CD4-positive, alpha-beta T cell (primary cell): ENCODE measurements around the gene ATM. TPM values are rescaled to one million over a fixed set of nuclear protein-coding genes. Genes with fewer than 3 reads are reported as not detected.

ENCODE experiments used
- ATAC-seq: fragments of 200-7000 bp; cut with Tn5 transposase; one replicate; pipeline ENCODE4 v1.10.0; 2022; ENCODE audit warnings: mild to moderate bottlenecking; ENCODE audit not compliant: poor library complexity
- CTCF ChIA-PET: fragments of 350-600 bp; sonication (Branson Sonifier 250); formaldehyde crosslinking; loops from one replicate; lab custom pipeline; 2021; ENCODE audit warnings: antibody characterized with exemption, inconsistent platforms; lab: Charles Lee
- POLR2A ChIA-PET: fragments of 350-600 bp; sonication (Branson Sonifier 250); formaldehyde crosslinking; loops from one replicate; lab custom pipeline; 2021; ENCODE audit warnings: antibody characterized with exemption, inconsistent platforms; lab: Charles Lee
- DNase-seq, 14 experiments: peaks; one replicate each; pipeline ENCODE4 v3.0.0-alpha.2; 2013 to 2020; ENCODE audit warnings: mixed read lengths in 2 of 14
- H3K27ac ChIP-seq, 2 donors: one replicate each; pipeline versions ENCODE4 v1.5.1 to v1.7.0; 2013; ENCODE audit warnings: low read length in 2 of 2, low read depth in 1 of 2, mild to moderate bottlenecking in 1 of 2
- H3K27me3 ChIP-seq, 2 experiments: 1 replicate in 1 of 2; 2 replicates in 1 of 2; pipeline versions ENCODE4 v1.6.1 to v1.7.0; 2013; ENCODE audit warnings: low read length in 2 of 2, control low read depth in 1 of 2, mild to moderate bottlenecking in 1 of 2, moderate library complexity in 1 of 2; ENCODE audit not compliant: insufficient read depth in 2 of 2, control insufficient read depth in 1 of 2
- H3K36me3 ChIP-seq: one replicate; pipeline ENCODE4 v1.6.1; 2013; ENCODE audit warnings: low read length, control low read depth; ENCODE audit not compliant: insufficient read depth
- H3K4me1 ChIP-seq: one replicate; pipeline ENCODE4 v1.6.1; 2013; ENCODE audit warnings: low read length, control low read depth; ENCODE audit not compliant: insufficient read depth
- H3K4me3 ChIP-seq: one replicate; pipeline ENCODE4 v1.5.1; 2013; ENCODE audit warnings: mild to moderate bottlenecking, low read length, moderate library complexity
- H3K9me3 ChIP-seq, 2 experiments: 1 replicate in 1 of 2; 2 replicates in 1 of 2; pipeline versions ENCODE4 v1.6.1 to v1.7.0; 2013; ENCODE audit warnings: low read length in 2 of 2, mild to moderate bottlenecking in 2 of 2, control low read depth in 1 of 2, moderate library complexity in 1 of 2; ENCODE audit not compliant: control insufficient read depth in 1 of 2, insufficient read depth in 1 of 2
- H3K27ac Mint-ChIP-seq: one replicate; pipeline ENCODE4 v1.8.0; 2020; ENCODE audit warnings: mixed read lengths
- H3K27me3 Mint-ChIP-seq: one replicate; pipeline ENCODE4 v1.8.0; 2021; ENCODE audit warnings: mixed read lengths
- H3K36me3 Mint-ChIP-seq: one replicate; pipeline ENCODE4 v1.8.0; 2021; ENCODE audit warnings: low read depth, mixed read lengths
- H3K4me1 Mint-ChIP-seq: one replicate; pipeline ENCODE4 v1.8.0; 2021; ENCODE audit warnings: low read depth, mixed read lengths
- H3K4me3 Mint-ChIP-seq: one replicate; pipeline ENCODE4 v1.8.0; 2020; ENCODE audit warnings: mild to moderate bottlenecking, mixed read lengths
- H3K9me3 Mint-ChIP-seq: one replicate; pipeline ENCODE4 v1.8.0; 2020; ENCODE audit warnings: mixed read lengths
- intact Hi-C, 2 experiments: fragments of 100-400 bp; cut with DNase I in 1 of 2; cut with micrococcal nuclease in 1 of 2; formaldehyde crosslinking; loops; one replicate each; pipeline versions ENCODE4 v1.15.1 to v1.9.0; 2023 to 2025; cut with DNase I, micrococcal nuclease
- total RNA-seq, 174 experiments: library from RNA in 2 of 174; stranded (reverse) in 2 of 174; gene quantifications; one replicate each; pipeline ENCODE4 v1.2.3 and lab custom pipeline; 2021 to 2026
- TF ChIP-seq, protein P1 (sequence below): fragments of 200-600 bp; IDR thresholded peaks from one replicate; pipeline ENCODE4 v1.8.0; 2022; ENCODE audit warnings: antibody characterized with exemption, mild to moderate bottlenecking

ATM gene
- total RNA-seq, 2 experiments from 2014 or later, result 307 to 329 TPM

DNA sequence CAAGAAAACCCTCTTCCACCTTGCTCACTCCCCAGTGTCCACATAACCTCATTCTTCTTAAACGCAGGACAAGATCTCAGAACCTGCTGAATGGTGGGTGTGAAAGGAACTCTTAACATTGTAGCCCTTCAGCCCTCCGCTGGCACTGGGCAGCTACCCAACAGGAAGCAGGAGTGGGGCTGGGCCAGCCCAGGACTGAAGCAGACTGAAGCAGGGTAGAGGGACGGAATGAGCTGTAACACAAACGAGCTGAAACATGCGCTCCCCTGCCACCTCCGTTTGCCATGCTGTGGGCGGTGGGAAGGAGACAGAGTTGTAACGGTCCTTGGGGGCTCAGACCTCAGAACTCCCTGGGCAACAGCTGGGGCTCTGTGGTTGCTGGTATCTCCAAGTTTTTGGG is 24.0 kb upstream of the ATM start:
- Histone ChIP-seq H3K27me3 (no peaks in the 10 kb centered on the region), H3K36me3 (peaks cover 72% of the 10 kb centered on the region), H3K27ac (no peak overlapping the region), H3K9me3 (no peaks in the 10 kb centered on the region), H3K4me1 (peaks cover 51% of the 10 kb centered on the region), H3K4me3 (no peak overlapping the region)
- ChIA-PET CTCF (no interaction called here), POLR2A (interaction anchor here (0.7 to 1.3 kb wide), 2 partner anchors 23 to 51 kb away, joined by 3 read pairs; partner anchors contain the start of gene NPAT)
- H3K27me3 Mint-ChIP-seq, result no peaks in the 10 kb centered on the region
- ATAC-seq, result no peak
- no peak overlapping the region for H3K4me3 Mint-ChIP-seq
- TF ChIP-seq, protein P1, sequence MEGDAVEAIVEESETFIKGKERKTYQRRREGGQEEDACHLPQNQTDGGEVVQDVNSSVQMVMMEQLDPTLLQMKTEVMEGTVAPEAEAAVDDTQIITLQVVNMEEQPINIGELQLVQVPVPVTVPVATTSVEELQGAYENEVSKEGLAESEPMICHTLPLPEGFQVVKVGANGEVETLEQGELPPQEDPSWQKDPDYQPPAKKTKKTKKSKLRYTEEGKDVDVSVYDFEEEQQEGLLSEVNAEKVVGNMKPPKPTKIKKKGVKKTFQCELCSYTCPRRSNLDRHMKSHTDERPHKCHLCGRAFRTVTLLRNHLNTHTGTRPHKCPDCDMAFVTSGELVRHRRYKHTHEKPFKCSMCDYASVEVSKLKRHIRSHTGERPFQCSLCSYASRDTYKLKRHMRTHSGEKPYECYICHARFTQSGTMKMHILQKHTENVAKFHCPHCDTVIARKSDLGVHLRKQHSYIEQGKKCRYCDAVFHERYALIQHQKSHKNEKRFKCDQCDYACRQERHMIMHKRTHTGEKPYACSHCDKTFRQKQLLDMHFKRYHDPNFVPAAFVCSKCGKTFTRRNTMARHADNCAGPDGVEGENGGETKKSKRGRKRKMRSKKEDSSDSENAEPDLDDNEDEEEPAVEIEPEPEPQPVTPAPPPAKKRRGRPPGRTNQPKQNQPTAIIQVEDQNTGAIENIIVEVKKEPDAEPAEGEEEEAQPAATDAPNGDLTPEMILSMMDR, result no peak
- peaks cover 86% of the 10 kb centered on the region for H3K4me1 Mint-ChIP-seq
- intact Hi-C loops, result loop anchor here in 1 of 2 experiments (2.0 kb wide), 1 partner anchor 20 kb away; no protein-coding TSS in a partner anchor
- H3K36me3 Mint-ChIP-seq, result peaks cover 92% of the 10 kb centered on the region
- peak in 1 of 14 experiments; percentile 11 for DNase-seq
- peak overlapping the region; percentile 57 for H3K27ac Mint-ChIP-seq
- H3K9me3 Mint-ChIP-seq, result no peaks in the 10 kb centered on the region

DNA sequence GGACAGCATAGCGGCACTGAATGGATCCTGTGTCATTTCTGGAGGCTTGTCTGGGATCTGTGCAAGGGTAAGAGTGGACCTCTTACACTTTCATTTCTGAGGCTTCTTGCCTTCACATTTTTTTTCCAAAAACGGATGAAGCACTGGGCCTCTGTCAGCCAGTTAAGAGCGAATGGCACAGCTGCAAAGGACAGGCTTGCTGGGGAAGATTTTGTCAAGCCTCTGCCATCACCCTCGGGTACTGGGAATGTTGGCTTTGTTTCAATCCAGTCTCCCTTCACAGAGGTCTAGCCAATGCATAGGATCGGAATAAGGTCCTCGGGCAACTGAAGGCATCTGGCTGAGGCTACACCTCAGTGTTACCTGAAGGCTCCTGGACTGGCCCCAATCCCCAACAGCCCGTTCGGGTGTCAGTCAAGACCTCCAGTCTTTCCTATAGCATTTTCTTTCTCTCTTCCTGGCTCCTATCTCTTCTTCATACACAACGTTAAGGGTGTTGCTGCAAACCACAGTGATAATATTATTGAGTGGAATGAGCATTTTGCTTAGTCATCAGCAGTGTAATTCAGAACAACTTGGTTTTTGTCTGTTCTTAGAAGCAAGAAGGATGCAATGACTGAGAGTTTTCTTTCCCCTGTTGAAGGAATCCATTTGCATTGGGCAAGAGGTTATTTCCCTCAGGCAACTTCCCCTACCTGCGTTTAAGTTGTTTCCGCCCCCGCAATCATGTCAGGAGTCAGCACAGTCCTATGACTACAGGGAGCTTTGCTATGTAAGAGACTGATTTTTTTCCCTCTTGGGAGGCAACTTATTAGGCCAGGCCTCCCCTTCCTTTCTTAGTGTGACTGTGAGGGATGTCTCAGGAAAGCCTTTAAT is 23.2 kb upstream of the ATM start:
- Histone ChIP-seq H3K27me3 (no peaks in the 10 kb centered on the region), H3K27ac (no peak overlapping the region), H3K4me3 (no peak overlapping the region), H3K36me3 (peaks cover 73% of the 10 kb centered on the region), H3K9me3 (peaks cover 0 to 6% of the 10 kb centered on the region in 2 experiments), H3K4me1 (peaks cover 59% of the 10 kb centered on the region)
- TF ChIP-seq, protein P1, result no peak
- no peaks in the 10 kb centered on the region for H3K9me3 Mint-ChIP-seq
- peaks cover 93% of the 10 kb centered on the region for H3K36me3 Mint-ChIP-seq
- ATAC-seq, result peak; percentile 76
- peak in 6 of 14 experiments; percentile 12 to 75 (median 34) for DNase-seq
- ChIA-PET POLR2A (interaction anchor here (0.7 to 1.3 kb wide), 3 partner anchors 22 to 50 kb away, joined by 3 read pairs; partner anchors contain the start of gene NPAT), CTCF (no interaction called here)
- no peak overlapping the region for H3K4me3 Mint-ChIP-seq
- peaks cover 90% of the 10 kb centered on the region for H3K4me1 Mint-ChIP-seq
- intact Hi-C loops, result loop anchor here in 1 of 2 experiments (2.0 kb wide), 1 partner anchor 19 kb away; no protein-coding TSS in a partner anchor
- no peaks in the 10 kb centered on the region for H3K27me3 Mint-ChIP-seq
- H3K27ac Mint-ChIP-seq, result peak overlapping the region; percentile 76

DNA sequence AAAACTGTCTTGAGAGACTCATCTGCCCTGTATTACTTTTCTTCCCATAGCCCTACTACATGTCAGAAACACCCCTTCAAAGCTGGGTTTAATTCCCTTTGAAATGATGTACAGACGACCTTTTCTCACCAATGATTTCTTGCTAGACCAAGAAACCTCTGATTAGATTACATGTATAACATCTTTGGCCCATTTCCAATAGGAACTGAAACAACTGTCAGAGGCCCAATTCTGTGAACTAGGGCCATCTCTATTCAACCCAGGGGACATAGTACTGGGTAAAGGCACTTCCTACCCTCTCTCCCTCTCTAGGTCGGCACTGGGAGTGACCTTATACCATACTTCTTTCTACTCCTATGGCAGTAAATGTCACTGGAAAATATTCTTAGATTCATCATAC is 19.8 kb upstream of the ATM start:
- POLR2A ChIA-PET, result interaction anchor here (0.9 kb wide), 1 partner anchor 34 kb away, joined by 3 read pairs; no protein-coding TSS in a partner anchor
- H3K27ac Mint-ChIP-seq, result peak overlapping the region; percentile 73
- H3K36me3 Mint-ChIP-seq, result peaks cover 93% of the 10 kb centered on the region
- H3K36me3 ChIP-seq, result peaks cover 80% of the 10 kb centered on the region
- DNase-seq (no peak), ATAC-seq (no peak)
- H3K9me3 Mint-ChIP-seq, result peaks cover 3% of the 10 kb centered on the region
- no peaks in the 10 kb centered on the region for H3K27me3 ChIP-seq
- CTCF ChIA-PET, result interaction anchor here (1.0 kb wide), 1 partner anchor 9 kb away, joined by 3 read pairs; no protein-coding TSS in a partner anchor
- peaks cover 73% of the 10 kb centered on the region for H3K4me1 Mint-ChIP-seq
- no peak overlapping the region for H3K4me3 Mint-ChIP-seq
- peaks cover 9 to 28% of the 10 kb centered on the region in 2 experiments for H3K9me3 ChIP-seq
- H3K27me3 Mint-ChIP-seq, result no peaks in the 10 kb centered on the region
- H3K4me3 ChIP-seq, result no peak overlapping the region
- H3K4me1 ChIP-seq, result peaks cover 59% of the 10 kb centered on the region
- TF ChIP-seq, protein P1, result no peak
- intact Hi-C loops, result no loop called here
- no peak overlapping the region for H3K27ac ChIP-seq
